Measurements from ENCODE around the gene NRIP2. TPM values are rescaled to one million over a fixed set of nuclear protein-coding genes. Genes with fewer than 3 reads are reported as not detected.

The NRIP2 gene
- polyA plus RNA-seq, 2 donors = 0.47 to 0.67 TPM

DNA sequence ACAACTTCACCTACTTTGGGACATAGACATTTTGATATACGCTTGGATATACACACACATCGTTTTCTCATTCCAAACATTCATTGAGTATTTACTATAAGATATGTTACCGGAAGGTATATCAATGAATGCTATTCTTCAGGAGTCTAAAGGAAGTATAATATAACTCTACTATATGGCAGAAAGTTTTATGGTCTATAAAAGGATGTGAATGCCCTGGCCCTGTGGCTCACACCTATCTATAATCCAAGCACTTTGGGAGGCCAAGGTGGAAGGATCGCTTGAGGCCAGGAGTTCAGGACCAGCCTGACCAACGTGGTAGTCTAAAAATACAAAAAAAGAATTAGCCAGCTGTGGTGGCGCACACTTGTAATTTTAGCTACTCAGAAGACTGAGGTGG, 5.6 kb downstream of the NRIP2 start:
- no peak overlapping the region for H3K27ac ChIP-seq (ENCODE audit: low read depth in 2 of 2, low read length in 1 of 2)
- no peak overlapping the region for H3K4me3 ChIP-seq (ENCODE audit: low read depth in 1 of 2, low read length in 2 of 2)
- no peaks in the 10 kb centered on the region for H3K9me3 ChIP-seq (ENCODE audit: control insufficient read depth in 2 of 2, insufficient read depth in 1 of 2, low read depth in 1 of 2, low read length in 1 of 2)
- H3K36me3 ChIP-seq (ENCODE audit: control insufficient read depth in 2 of 2, insufficient read depth in 2 of 2, low read length in 1 of 2) = peaks cover 17 to 37% of the 10 kb centered on the region in 2 donors
- WGBS, 2 donors = 91% methylated on average over 6 of the region's 6 CpGs
- no peaks in the 10 kb centered on the region for H3K27me3 ChIP-seq (ENCODE audit: control insufficient read depth in 1 of 2, insufficient read depth in 2 of 2, low read length in 2 of 2)
- H3K4me1 ChIP-seq (ENCODE audit: control insufficient read depth in 2 of 2, insufficient read depth in 2 of 2, low read length in 1 of 2) = no peaks in the 10 kb centered on the region

DNA sequence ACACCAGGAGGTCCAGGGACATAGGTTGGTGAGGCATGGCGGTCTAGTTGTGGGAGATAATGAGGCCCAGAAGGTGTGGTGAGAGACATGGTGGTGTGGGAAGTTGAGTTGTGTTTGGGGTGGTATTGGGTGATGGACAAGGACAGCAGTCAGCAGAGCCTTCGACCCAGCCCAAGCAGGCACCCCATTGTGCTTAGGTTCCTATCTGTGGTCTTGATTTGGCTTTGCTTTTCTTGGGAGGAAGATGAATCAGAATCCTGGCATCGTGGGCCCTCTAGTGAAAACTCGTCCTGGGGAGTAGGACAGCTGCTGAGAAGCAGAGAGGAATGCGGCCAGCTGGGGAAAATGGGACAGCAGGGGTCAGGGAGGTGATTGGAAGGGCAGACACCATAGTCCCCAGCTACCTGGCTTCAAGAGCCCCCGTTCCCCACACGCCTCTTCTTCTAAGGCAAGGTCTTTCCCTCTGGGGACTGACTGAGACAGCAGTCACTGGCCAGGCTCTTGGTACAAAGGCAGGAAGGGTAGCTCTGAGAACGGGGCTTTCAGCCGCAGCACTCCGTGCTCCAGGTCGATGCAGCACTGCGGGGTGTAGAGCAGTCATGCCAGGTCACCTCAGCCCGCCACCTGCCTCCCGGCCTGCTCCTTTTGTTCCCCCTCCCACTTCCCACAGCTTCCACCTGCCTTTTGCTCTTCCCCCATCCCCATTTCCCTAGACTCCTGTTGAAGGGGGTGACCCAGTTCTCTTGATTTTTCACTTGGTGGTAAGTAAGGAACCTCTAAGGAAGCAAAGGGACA, 7.9 kb downstream of the NRIP2 start:
- peaks cover 17 to 51% of the 10 kb centered on the region in 2 donors for H3K36me3 ChIP-seq (ENCODE audit: control insufficient read depth in 2 of 2, insufficient read depth in 2 of 2, low read length in 1 of 2)
- WGBS, 2 donors = 86 to 93% methylated on average over 14 of the region's 14 CpGs

DNA sequence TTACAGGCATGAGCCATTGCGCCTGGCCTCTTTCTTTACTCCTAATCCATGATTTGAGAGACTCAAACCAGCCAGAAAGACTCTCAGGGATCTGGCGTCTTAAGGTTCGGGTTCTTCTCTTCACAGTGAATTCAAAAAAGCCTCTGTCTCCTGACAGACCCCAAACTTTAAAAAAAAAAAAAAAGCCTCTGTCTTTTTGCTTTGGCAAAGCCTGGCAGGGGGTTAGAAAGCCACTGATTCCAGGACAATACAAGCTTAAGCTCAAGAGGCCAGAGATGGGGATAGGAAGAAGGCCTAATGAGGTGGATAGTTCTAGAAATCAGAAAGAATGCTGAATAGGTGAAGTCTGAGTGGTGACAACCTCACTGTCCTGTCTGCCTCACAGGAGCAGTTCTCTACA, 8.8 kb downstream of the NRIP2 start:
- 93 to 94% methylated on average over 3 of the region's 3 CpGs for WGBS, 2 donors
- no peaks in the 10 kb centered on the region for H3K9me3 ChIP-seq (ENCODE audit: control insufficient read depth in 2 of 2, insufficient read depth in 1 of 2, low read depth in 1 of 2, low read length in 1 of 2)
- no peak overlapping the region for H3K27ac ChIP-seq (ENCODE audit: low read depth in 2 of 2, low read length in 1 of 2)
- no peaks in the 10 kb centered on the region for H3K4me1 ChIP-seq (ENCODE audit: control insufficient read depth in 2 of 2, insufficient read depth in 2 of 2, low read length in 1 of 2)
- H3K36me3 ChIP-seq (ENCODE audit: control insufficient read depth in 2 of 2, insufficient read depth in 2 of 2, low read length in 1 of 2) = peaks cover 20 to 57% of the 10 kb centered on the region in 2 donors
- no peak overlapping the region for H3K4me3 ChIP-seq (ENCODE audit: low read depth in 1 of 2, low read length in 2 of 2)
- no peaks in the 10 kb centered on the region for H3K27me3 ChIP-seq (ENCODE audit: control insufficient read depth in 1 of 2, insufficient read depth in 2 of 2, low read length in 2 of 2)

More for the DNA sequence above, 7.9 kb downstream of the NRIP2 start:
- Histone ChIP-seq H3K4me3 (ENCODE audit: low read depth in 1 of 2, low read length in 2 of 2) (no peak overlapping the region), H3K9me3 (ENCODE audit: control insufficient read depth in 2 of 2, insufficient read depth in 1 of 2, low read depth in 1 of 2, low read length in 1 of 2) (no peaks in the 10 kb centered on the region), H3K27me3 (ENCODE audit: control insufficient read depth in 1 of 2, insufficient read depth in 2 of 2, low read length in 2 of 2) (no peaks in the 10 kb centered on the region), H3K27ac (ENCODE audit: low read depth in 2 of 2, low read length in 1 of 2) (no peak overlapping the region), H3K4me1 (ENCODE audit: control insufficient read depth in 2 of 2, insufficient read depth in 2 of 2, low read length in 1 of 2) (no peaks in the 10 kb centered on the region)

DNA sequence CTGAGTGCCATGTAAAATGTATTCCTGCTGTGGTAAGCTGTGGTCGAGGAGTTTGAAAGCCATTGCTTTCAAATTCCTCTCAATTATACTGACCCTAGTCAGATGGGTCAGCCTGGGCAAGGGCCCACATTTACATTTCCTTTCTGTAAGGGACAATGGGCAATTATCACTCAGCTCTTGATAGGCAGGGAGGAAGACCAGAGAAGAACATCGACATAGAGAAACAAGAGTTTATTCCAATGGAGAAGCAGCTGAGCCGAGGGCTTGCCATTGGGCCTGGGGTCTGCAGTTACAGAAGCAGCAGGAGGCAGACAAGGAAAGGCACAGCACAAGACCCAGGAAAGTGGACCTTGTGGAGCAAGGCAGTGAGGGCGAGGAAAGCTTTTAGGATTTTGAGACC, 9.7 kb downstream of the NRIP2 start:
- Histone ChIP-seq H3K9me3 (ENCODE audit: control insufficient read depth in 2 of 2, insufficient read depth in 1 of 2, low read depth in 1 of 2, low read length in 1 of 2) (no peaks in the 10 kb centered on the region), H3K4me1 (ENCODE audit: control insufficient read depth in 2 of 2, insufficient read depth in 2 of 2, low read length in 1 of 2) (no peaks in the 10 kb centered on the region), H3K4me3 (ENCODE audit: low read depth in 1 of 2, low read length in 2 of 2) (no peak overlapping the region), H3K36me3 (ENCODE audit: control insufficient read depth in 2 of 2, insufficient read depth in 2 of 2, low read length in 1 of 2) (peaks cover 22 to 60% of the 10 kb centered on the region in 2 donors), H3K27me3 (ENCODE audit: control insufficient read depth in 1 of 2, insufficient read depth in 2 of 2, low read length in 2 of 2) (no peaks in the 10 kb centered on the region), H3K27ac (ENCODE audit: low read depth in 2 of 2, low read length in 1 of 2) (no peak overlapping the region)
- 78 to 79% methylated on average over 4 of the region's 4 CpGs for WGBS, 2 donors

DNA sequence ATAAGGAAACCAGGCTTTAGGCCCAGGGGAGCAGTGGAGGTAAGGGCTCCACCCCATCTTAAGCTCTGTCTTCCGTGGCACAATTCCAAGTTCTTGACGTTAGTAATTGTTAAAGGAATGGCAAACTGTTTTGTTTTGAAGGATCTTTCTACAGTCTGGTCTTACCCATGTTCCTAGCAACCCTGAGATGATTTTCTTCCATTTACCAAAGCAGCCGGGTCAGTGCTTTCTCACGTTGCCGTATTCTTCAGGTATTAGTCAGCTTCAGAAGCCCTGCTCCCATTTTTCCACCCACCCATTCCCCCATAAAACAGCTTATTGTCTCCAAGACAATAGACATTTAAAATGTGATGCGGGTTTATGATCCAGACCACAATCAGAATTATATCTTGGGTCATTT, 10.3 kb downstream of the NRIP2 start:
- H3K27me3 ChIP-seq (ENCODE audit: control insufficient read depth in 1 of 2, insufficient read depth in 2 of 2, low read length in 2 of 2) = no peaks in the 10 kb centered on the region
- H3K4me3 ChIP-seq (ENCODE audit: low read depth in 1 of 2, low read length in 2 of 2) = no peak overlapping the region
- H3K4me1 ChIP-seq (ENCODE audit: control insufficient read depth in 2 of 2, insufficient read depth in 2 of 2, low read length in 1 of 2) = no peaks in the 10 kb centered on the region
- peaks cover 22 to 65% of the 10 kb centered on the region in 2 donors for H3K36me3 ChIP-seq (ENCODE audit: control insufficient read depth in 2 of 2, insufficient read depth in 2 of 2, low read length in 1 of 2)
- no peaks in the 10 kb centered on the region for H3K9me3 ChIP-seq (ENCODE audit: control insufficient read depth in 2 of 2, insufficient read depth in 1 of 2, low read depth in 1 of 2, low read length in 1 of 2)
- no peak overlapping the region for H3K27ac ChIP-seq (ENCODE audit: low read depth in 2 of 2, low read length in 1 of 2)
- 76 to 78% methylated on average over 6 of the region's 6 CpGs for WGBS, 2 donors

DNA sequence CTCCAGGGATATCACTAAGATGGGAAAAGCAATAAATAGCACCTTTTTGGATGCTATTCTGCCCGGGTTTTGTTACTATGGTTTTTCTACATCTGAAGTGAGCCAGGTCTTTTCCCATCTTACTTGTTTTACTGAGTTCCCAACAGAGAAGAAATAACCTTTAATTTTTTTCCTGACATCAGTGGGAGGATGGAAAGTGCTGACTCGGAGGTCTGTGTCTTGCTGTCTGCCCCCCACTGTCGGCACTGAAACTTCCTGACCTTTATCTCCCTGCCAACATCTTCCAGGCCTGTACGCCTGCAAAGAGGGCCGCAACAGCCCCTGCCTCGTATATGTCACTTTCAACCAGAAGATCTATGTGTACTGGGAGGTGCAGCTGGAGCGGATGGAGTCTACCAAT, 11.4 kb downstream of the NRIP2 start:
- no peaks in the 10 kb centered on the region for H3K4me1 ChIP-seq (ENCODE audit: control insufficient read depth in 2 of 2, insufficient read depth in 2 of 2, low read length in 1 of 2)
- no peak overlapping the region for H3K4me3 ChIP-seq (ENCODE audit: low read depth in 1 of 2, low read length in 2 of 2)
- 83 to 87% methylated on average over 7 of the region's 7 CpGs for WGBS, 2 donors
- no peak overlapping the region for H3K27ac ChIP-seq (ENCODE audit: low read depth in 2 of 2, low read length in 1 of 2)
- H3K36me3 ChIP-seq (ENCODE audit: control insufficient read depth in 2 of 2, insufficient read depth in 2 of 2, low read length in 1 of 2) = peaks cover 22 to 69% of the 10 kb centered on the region in 2 donors
- H3K9me3 ChIP-seq (ENCODE audit: control insufficient read depth in 2 of 2, insufficient read depth in 1 of 2, low read depth in 1 of 2, low read length in 1 of 2) = no peaks in the 10 kb centered on the region
- no peaks in the 10 kb centered on the region for H3K27me3 ChIP-seq (ENCODE audit: control insufficient read depth in 1 of 2, insufficient read depth in 2 of 2, low read length in 2 of 2)

DNA sequence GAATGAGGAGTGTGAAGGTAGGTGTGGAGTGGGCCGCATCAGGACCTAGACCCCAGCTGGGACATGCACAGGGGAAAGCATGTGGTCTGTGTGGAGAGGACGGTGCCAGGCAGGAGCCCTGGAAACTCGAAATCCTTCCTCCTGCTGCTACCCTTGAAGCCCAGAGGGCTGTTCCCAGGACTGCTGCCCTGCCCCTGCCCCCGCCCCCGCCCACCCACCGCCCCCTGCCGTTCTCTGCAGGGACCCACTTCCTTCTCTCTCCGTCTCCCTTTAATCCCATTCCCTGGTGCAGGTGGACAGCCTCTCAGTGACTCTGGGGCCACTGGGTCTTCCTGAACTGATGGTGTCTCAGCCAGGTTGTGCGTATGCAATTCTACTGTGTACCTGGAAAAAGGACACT, 14.4 kb downstream of the NRIP2 start:
- Histone ChIP-seq H3K27ac (ENCODE audit: low read depth in 2 of 2, low read length in 1 of 2) (no peak overlapping the region), H3K4me1 (ENCODE audit: control insufficient read depth in 2 of 2, insufficient read depth in 2 of 2, low read length in 1 of 2) (no peaks in the 10 kb centered on the region), H3K9me3 (ENCODE audit: control insufficient read depth in 2 of 2, insufficient read depth in 1 of 2, low read depth in 1 of 2, low read length in 1 of 2) (no peaks in the 10 kb centered on the region), H3K4me3 (ENCODE audit: low read depth in 1 of 2, low read length in 2 of 2) (no peak overlapping the region), H3K27me3 (ENCODE audit: control insufficient read depth in 1 of 2, insufficient read depth in 2 of 2, low read length in 2 of 2) (no peaks in the 10 kb centered on the region), H3K36me3 (ENCODE audit: control insufficient read depth in 2 of 2, insufficient read depth in 2 of 2, low read length in 1 of 2) (peaks cover 16 to 58% of the 10 kb centered on the region in 2 donors)
- WGBS, 2 donors = 82 to 87% methylated on average over 8 to 9 of the region's 9 CpGs

DNA sequence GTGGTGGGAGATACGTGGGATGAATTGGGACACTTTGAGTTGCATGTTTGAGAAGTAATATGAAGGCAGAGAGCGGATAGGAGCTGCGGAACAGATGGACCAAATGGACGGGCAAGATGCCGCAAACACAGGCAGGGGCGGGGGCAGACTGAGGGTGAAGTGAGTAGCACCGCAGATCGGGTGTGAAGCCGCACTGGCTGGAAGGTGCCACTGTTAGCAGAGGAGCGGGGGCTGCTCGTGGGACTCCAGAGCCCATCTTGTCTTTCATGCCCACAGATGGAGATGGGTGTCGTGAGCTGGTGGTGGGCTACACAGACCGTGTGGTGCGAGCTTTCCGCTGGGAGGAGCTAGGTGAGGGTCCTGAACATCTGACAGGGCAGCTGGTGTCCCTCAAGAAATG, 15.0 kb downstream of the NRIP2 start:
- no peaks in the 10 kb centered on the region for H3K27me3 ChIP-seq (ENCODE audit: control insufficient read depth in 1 of 2, insufficient read depth in 2 of 2, low read length in 2 of 2)
- H3K27ac ChIP-seq (ENCODE audit: low read depth in 2 of 2, low read length in 1 of 2) = no peak overlapping the region
- no peak overlapping the region for H3K4me3 ChIP-seq (ENCODE audit: low read depth in 1 of 2, low read length in 2 of 2)
- 95% methylated on average over 15 of the region's 15 CpGs for WGBS, 2 donors
- H3K36me3 ChIP-seq (ENCODE audit: control insufficient read depth in 2 of 2, insufficient read depth in 2 of 2, low read length in 1 of 2) = peaks cover 16 to 53% of the 10 kb centered on the region in 2 donors
- no peaks in the 10 kb centered on the region for H3K4me1 ChIP-seq (ENCODE audit: control insufficient read depth in 2 of 2, insufficient read depth in 2 of 2, low read length in 1 of 2)
- no peaks in the 10 kb centered on the region for H3K9me3 ChIP-seq (ENCODE audit: control insufficient read depth in 2 of 2, insufficient read depth in 1 of 2, low read depth in 1 of 2, low read length in 1 of 2)

DNA sequence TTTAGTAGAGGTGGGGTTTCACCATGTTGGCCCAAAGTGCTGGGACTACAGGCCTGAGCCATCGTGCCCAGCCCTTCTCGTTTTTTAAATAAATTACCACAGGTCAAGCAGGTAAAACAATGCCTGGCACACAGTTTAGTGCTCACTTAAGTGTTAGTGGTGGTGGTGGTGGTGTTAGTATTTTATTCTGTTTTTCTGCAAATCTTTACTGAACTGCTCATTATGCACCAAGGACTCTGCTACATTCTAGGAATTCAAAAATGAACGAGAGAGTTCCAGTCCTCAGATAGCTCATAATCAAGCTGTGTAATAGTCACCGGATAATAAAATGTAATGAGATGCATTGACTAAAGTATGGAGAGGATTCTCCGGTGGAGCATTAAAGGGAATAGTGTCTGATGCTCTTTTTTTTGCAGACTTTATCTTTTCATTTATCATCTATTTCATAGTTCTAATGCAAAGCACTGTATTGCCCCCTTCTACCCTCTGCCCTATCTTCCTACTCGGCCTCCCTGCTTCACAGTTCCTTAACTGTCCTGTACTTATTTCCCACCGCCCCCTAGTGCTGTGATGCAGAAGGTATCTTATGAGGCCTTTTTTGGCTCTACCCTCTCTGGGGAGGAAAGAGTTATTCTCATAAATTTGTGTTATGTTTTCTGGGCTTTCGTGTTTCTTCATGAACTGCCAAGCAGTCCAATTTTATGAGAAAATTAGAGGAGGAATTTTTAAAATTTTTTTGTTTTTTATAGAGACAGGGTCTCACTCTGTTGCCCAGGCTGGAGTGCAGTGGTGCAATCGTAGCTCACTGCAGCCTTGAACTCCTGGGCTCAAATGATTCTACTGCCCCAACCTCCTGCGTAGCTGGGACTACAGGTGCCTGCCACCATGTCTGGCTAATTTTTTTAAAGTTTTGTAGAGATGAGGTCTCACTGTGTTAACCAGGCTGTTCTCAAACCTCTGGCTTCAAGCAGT, 21.3 kb downstream of the NRIP2 start:
- H3K4me1 ChIP-seq (ENCODE audit: control insufficient read depth in 2 of 2, insufficient read depth in 2 of 2, low read length in 1 of 2) = peaks cover 0 to 2% of the 10 kb centered on the region in 2 donors
- peak overlapping the region; percentile 71 to 76 for H3K4me3 ChIP-seq (ENCODE audit: low read depth in 1 of 2, low read length in 2 of 2)
- WGBS, 2 donors = 14 to 15% methylated on average over 10 of the region's 10 CpGs
- H3K9me3 ChIP-seq (ENCODE audit: control insufficient read depth in 2 of 2, insufficient read depth in 1 of 2, low read depth in 1 of 2, low read length in 1 of 2) = no peaks in the 10 kb centered on the region
- H3K27me3 ChIP-seq (ENCODE audit: control insufficient read depth in 1 of 2, insufficient read depth in 2 of 2, low read length in 2 of 2) = no peaks in the 10 kb centered on the region
- H3K27ac ChIP-seq (ENCODE audit: low read depth in 2 of 2, low read length in 1 of 2) = peak overlapping the region; percentile 87 to 98
- H3K36me3 ChIP-seq (ENCODE audit: control insufficient read depth in 2 of 2, insufficient read depth in 2 of 2, low read length in 1 of 2) = peaks cover 8% of the 10 kb centered on the region in 2 donors
